OCI-LY1 (cell line): ENCODE data around the gene SPINT3.

ENCODE experiments used
- CTCF ChIP-seq: fragments of 200-600 bp; sonication (generic), shearing (Covaris generic); IDR thresholded peaks from 2 replicates; pipeline ENCODE4 v1.5.1; 2017; ENCODE audit warnings: mild to moderate bottlenecking, antibody characterized with exemption, low read length, moderate library complexity, mixed read lengths
- EZH2 ChIP-seq: fragments of 200-600 bp; sonication (generic), shearing (Covaris generic); IDR thresholded peaks from 2 replicates; pipeline ENCODE4 v1.8.0; 2017; ENCODE audit warnings: borderline replicate concordance, mixed run types, mild to moderate bottlenecking, antibody characterized with exemption, low read length, moderate library complexity, mixed read lengths

GRCh38 chr20:45463709-45464108 is 51.7 kb downstream of the SPINT3 start:
- no peak for TF ChIP-seq CTCF
- TF ChIP-seq EZH2 = no peak
